ENCODE results near the gene ALDH5A1. TPM values are rescaled to one million over a fixed set of nuclear protein-coding genes. Genes with fewer than 3 reads are reported as not detected.

Gene ALDH5A1
- total RNA-seq, 1 donor from 2014 or later, result 14.2 TPM

GRCh38 chr6:24513602-24514001 lies 18.8 kb downstream of the ALDH5A1 start:
- Histone ChIP-seq H3K27ac (no peak overlapping the region), H3K9me3 (no peaks in the 10 kb centered on the region), H3K27me3 (no peaks in the 10 kb centered on the region), H3K4me1 (no peaks in the 10 kb centered on the region), H3K36me3 (peaks cover 0 to 13% of the 10 kb centered on the region in 2 donors), H3K4me3 (no peak overlapping the region)
- intact Hi-C loops (cut with DNase I), result no loop called here
- peak in 1 of 2 donors; percentile 47 for DNase-seq (ENCODE audit: extremely low spot score in 2 of 2)
- TF ChIP-seq POLR2AphosphoS5 (IDR thresholded peaks at IDR 0.05; ENCODE audit: insufficient read depth in 1 of 2, low read depth in 1 of 2), result no peak
- TF ChIP-seq POLR2A (IDR thresholded peaks at IDR 0.05), result no peak

GRCh38 chr6:24517659-24518543 lies 23.1 kb downstream of the ALDH5A1 start:
- intact Hi-C loops (cut with DNase I), result no loop called here

GRCh38 chr6:24520929-24521546 lies 26.3 kb downstream of the ALDH5A1 start:
- Histone ChIP-seq H3K36me3 (peaks cover 0 to 1% of the 10 kb centered on the region in 2 donors), H3K27ac (no peak overlapping the region), H3K4me3 (no peak overlapping the region), H3K27me3 (no peaks in the 10 kb centered on the region), H3K9me3 (no peaks in the 10 kb centered on the region), H3K4me1 (no peaks in the 10 kb centered on the region)
- DNase-seq (ENCODE audit: extremely low spot score in 2 of 2), result peak in 1 of 2 donors; percentile 40
- intact Hi-C loops (cut with DNase I), result no loop called here
- TF ChIP-seq POLR2A (IDR thresholded peaks at IDR 0.05) (no peak), CTCF (IDR thresholded peaks at IDR 0.05) (peak in 2 of 3 experiments; percentile 8 to 32)

More at GRCh38 chr6:24517659-24518543, 23.1 kb downstream of the ALDH5A1 start:
- no peaks in the 10 kb centered on the region for H3K4me1 ChIP-seq
- peaks cover 0 to 8% of the 10 kb centered on the region in 2 donors for H3K36me3 ChIP-seq
- H3K9me3 ChIP-seq, result no peaks in the 10 kb centered on the region
- TF ChIP-seq POLR2AphosphoS5 (IDR thresholded peaks at IDR 0.05; ENCODE audit: insufficient read depth in 1 of 2, low read depth in 1 of 2) (no peak), POLR2A (IDR thresholded peaks at IDR 0.05) (no peak), CTCF (IDR thresholded peaks at IDR 0.05) (no peak)
- H3K27ac ChIP-seq, result no peak overlapping the region
- no peak overlapping the region for H3K4me3 ChIP-seq
- peak in 1 of 2 donors; percentile 62 for DNase-seq (ENCODE audit: extremely low spot score in 2 of 2)
- H3K27me3 ChIP-seq, result no peaks in the 10 kb centered on the region

- intact Hi-C loops (cut with DNase I), result no loop called here
Measured at GRCh38 chr6:24522228-24523176, 27.7 kb downstream of the ALDH5A1 start.

More at GRCh38 chr6:24522228-24523176, 27.7 kb downstream of the ALDH5A1 start:
- Histone ChIP-seq H3K27me3 (no peaks in the 10 kb centered on the region), H3K4me3 (no peak overlapping the region), H3K36me3 (no peaks in the 10 kb centered on the region), H3K4me1 (no peaks in the 10 kb centered on the region), H3K27ac (no peak overlapping the region), H3K9me3 (no peaks in the 10 kb centered on the region)
- TF ChIP-seq POLR2AphosphoS5 (IDR thresholded peaks at IDR 0.05; ENCODE audit: insufficient read depth in 1 of 2, low read depth in 1 of 2), result no peak
- no peak for TF ChIP-seq CTCF (IDR thresholded peaks at IDR 0.05)
- TF ChIP-seq POLR2A (IDR thresholded peaks at IDR 0.05), result no peak
- DNase-seq (ENCODE audit: extremely low spot score in 2 of 2), result peak in 1 of 2 donors; percentile 34
